K562 treated with DMSO at 1 percent for 12 hours (cell line): ENCODE data around the gene PODNL1. TPM values are rescaled to one million over a fixed set of nuclear protein-coding genes. Genes with fewer than 3 reads are reported as not detected.

Experiments
- total RNA-seq: library from RNA; unstranded; fragments of 300-600 nt; gene quantifications from 2 replicates; pipeline ENCODE4 v1.2.3, GENCODE V29; 2022; ENCODE audit not compliant: insufficient read depth

PODNL1 gene, protein sequence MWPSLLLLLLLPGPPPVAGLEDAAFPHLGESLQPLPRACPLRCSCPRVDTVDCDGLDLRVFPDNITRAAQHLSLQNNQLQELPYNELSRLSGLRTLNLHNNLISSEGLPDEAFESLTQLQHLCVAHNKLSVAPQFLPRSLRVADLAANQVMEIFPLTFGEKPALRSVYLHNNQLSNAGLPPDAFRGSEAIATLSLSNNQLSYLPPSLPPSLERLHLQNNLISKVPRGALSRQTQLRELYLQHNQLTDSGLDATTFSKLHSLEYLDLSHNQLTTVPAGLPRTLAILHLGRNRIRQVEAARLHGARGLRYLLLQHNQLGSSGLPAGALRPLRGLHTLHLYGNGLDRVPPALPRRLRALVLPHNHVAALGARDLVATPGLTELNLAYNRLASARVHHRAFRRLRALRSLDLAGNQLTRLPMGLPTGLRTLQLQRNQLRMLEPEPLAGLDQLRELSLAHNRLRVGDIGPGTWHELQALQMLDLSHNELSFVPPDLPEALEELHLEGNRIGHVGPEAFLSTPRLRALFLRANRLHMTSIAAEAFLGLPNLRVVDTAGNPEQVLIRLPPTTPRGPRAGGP
- total RNA-seq = 1.2 and 2.6 TPM in 2 replicates

DNA sequence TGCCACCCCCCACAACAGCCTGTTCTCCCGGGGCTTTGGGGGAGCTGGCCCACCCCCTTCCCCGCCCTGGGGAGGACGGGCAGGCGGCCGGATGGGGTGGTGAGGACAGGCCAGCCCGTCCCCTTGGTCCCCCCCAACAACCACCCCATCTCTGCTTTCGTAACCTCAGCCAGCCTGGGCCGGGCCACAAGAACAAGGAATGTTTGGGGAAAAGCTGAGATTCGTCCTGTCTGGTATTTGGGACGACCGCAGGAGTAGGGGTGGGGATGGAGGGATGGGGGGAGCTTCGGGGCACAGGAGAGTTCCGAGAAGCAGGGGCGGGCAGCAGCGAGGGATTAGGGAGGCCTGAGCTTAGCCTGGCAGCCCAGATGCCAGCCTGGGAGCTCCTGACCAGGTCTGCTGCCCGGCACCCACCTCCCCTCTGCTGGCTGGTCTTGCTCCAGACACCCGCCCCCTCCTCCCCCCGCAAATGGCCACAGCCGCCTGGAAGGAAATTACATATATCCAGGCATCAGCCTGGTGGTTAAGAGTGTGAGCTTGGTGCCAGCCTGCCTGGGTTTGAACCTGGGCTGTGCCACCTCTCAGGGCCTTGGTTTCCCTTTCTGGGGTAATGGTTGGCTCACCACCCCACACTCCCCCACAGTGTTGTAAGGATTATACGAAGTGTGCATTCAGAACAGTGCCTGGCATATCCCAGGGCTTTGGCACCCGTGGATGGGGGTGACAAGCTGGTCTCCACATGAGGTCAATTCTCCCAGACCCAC is at the start of gene PODNL1:
Gene PODNL1, minus strand, starts transcription at position 117 of the 764 bp plus-strand sequence. CDS start 236 bp downstream, outside the sequence.

DNA sequence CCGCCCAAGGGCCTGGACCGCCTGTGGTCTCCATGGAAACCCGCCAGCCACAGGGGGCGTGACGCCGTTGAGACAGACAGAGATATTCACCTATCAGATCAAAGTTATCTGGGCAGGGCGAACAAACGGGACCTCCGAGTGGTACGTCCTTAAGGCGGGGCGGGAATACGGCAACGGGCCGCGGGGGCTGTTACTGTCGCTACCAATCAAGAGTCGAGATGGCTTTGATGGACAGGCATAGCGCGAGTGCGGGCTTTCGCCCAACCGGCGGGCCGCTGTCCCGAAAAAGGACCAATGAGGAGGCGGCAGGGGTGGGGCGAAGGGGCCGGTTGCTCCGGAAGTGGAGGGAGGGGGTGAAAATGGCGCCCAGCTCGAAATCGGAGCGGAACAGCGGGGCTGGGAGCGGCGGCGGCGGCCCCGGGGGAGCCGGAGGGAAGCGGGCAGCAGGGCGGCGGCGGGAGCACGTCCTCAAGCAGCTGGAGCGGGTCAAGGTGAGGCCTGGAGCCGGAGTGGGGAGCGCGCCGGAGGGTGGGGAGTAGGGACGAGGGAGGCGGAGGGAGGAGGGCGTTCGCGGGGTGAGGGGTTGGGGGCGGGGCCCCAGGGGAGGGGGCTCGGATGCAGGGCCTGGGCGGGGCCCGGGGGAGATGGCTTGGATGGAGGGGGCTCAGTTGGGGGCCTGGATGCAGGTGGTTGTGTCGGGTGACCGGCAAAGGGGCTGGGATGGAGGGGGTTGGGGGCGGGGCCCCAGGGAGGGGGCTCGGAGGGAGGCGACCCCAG is 14.1 kb upstream of the PODNL1 start, which contains the start of gene DCAF15:
Gene DCAF15, plus strand, starts transcription at position 356 of the 777 bp plus-strand sequence. Its CDS starts 4 bp downstream, at position 360.

DNA sequence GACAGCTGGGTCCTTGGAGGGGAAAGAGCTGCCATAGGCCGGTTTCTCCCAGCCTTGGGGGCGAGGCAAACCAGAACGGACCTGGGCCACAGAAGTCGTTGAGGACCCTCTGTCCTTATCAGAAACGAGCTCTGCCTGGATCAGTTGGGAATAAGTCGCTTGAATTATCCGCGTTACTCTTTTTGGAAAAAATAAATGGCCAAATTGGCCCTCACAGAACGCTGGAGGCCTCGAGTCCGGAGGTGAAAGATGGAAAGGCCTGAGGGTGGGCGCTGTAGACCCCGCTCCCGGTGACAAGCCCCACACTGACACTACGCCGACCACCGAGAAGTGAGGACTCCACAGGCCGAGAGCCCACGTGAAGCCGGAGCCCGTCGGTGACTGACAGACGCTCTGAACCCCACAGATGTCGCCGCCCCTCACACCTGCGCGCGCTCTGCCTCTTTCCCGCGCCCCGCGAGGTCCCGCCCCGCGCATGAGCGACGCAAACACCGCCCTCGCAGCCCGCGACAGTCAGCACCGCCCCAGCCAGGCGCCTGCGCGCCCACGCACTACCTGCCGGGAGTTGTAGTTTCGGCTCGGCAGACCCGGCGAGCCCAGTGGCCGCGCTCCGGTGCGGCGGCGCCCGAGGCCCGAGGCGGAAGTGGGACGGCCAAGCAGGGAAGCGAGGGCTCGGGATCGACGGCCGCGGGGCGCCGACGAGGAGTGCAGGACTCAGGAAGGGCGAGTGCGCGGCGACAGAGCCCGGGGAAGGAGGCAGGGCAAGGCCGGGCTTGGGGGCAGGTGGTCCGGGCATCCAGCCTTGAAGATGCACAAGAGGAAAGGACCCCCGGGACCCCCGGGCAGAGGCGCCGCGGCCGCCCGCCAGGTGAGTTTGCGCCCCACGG is 32.3 kb downstream of the PODNL1 start, which contains the start of the genes BRME1 and CC2D1A:
Gene BRME1, minus strand, starts transcription at position 484 of the 887 bp plus-strand sequence. CDS start 1,225 bp downstream, outside the sequence.
Gene CC2D1A, plus strand, starts transcription at position 568 of the 887 bp plus-strand sequence. Its CDS starts 241 bp downstream, at position 809.

Other genes with a start within 250 kb of the PODNL1 start
- 35.0 and 44.2 TPM in 2 replicates for gene MRI1, start 173.9 kb downstream of the PODNL1 start, total RNA-seq
- gene C19orf53, start 164.0 kb downstream of the PODNL1 start, total RNA-seq = 108 and 124 TPM in 2 replicates
- gene ZSWIM4, start 143.0 kb downstream of the PODNL1 start, total RNA-seq = 6.5 and 12.3 TPM in 2 replicates
- not detected in 2 replicates for gene NANOS3, start 61.3 kb downstream of the PODNL1 start, total RNA-seq
- gene BRME1, start 32.3 kb downstream of the PODNL1 start, total RNA-seq = 10.9 and 12.5 TPM in 2 replicates
- 24.9 and 41.3 TPM in 2 replicates for gene CC2D1A, start 32.2 kb downstream of the PODNL1 start, total RNA-seq
- gene DCAF15, start 14.1 kb upstream of the PODNL1 start, total RNA-seq = 50.7 and 69.3 TPM in 2 replicates
- 8.6 and 11.3 TPM in 2 replicates for gene RFX1, start 67.9 kb upstream of the PODNL1 start, total RNA-seq
- gene RLN3, start 89.7 kb upstream of the PODNL1 start, total RNA-seq = not detected in 2 replicates
- 10.6 and 15.2 TPM in 2 replicates for gene IL27RA, start 93.3 kb upstream of the PODNL1 start, total RNA-seq
- 1.8 and 2.3 TPM in 2 replicates for gene PALM3, start 123.7 kb upstream of the PODNL1 start, total RNA-seq
- 3.6 and 5.1 TPM in 2 replicates for gene MISP3, start 134.4 kb upstream of the PODNL1 start, total RNA-seq
- not detected in 2 replicates for gene C19orf67, start 147.4 kb upstream of the PODNL1 start, total RNA-seq
- 37.9 and 57.0 TPM in 2 replicates for gene SAMD1, start 152.3 kb upstream of the PODNL1 start, total RNA-seq
- gene PRKACA, start 179.3 kb upstream of the PODNL1 start, total RNA-seq = 47.4 and 104 TPM in 2 replicates
- 156 and 211 TPM in 2 replicates for gene ASF1B, start 198.2 kb upstream of the PODNL1 start, total RNA-seq